Cardiac ventricle fibroblast (primary cell): Measurements from ENCODE around the gene DDX42. TPM values are rescaled to one million over a fixed set of nuclear protein-coding genes. Genes with fewer than 3 reads are reported as not detected.

Experiments
- total RNA-seq: library from RNA; depleted of rRNA; stranded (reverse); fragments of >200 nt; gene quantifications from 2 replicates; pipeline ENCODE4 v1.2.3, GENCODE V29; 2015

DDX42 gene
- total RNA-seq, result 45.7 and 60.6 TPM in 2 replicates

GRCh38 chr17:63774141-63774968 lies at the start of gene DDX42:
TSS of gene DDX42 (plus strand) at chr17:63774170. CDS start at chr17:63787050, 12,880 bp downstream.

GRCh38 chr17:63741408-63742173 lies 32.4 kb upstream of the DDX42 start, which contains the start of gene STRADA:
TSS of gene STRADA (minus strand) at chr17:63741799. CDS start at chr17:63728369, 13,430 bp downstream.

GRCh38 chr17:63773272-63774140 lies 464 bp upstream of the DDX42 start, which contains the start of gene CCDC47:
TSS of gene CCDC47 (minus strand) at chr17:63773597. CDS start at chr17:63766175, 7,422 bp downstream.

GRCh38 chr17:63827002-63827800 lies 53.2 kb downstream of the DDX42 start, which contains the start of the genes FTSJ3 and PSMC5:
TSS of gene FTSJ3 (minus strand) at chr17:63827663. CDS start at chr17:63826902, 761 bp downstream.
TSS of gene PSMC5 (plus strand) at chr17:63827431. CDS start at chr17:63827491, 60 bp downstream.

GRCh38 chr17:63842540-63843386 lies 68.8 kb downstream of the DDX42 start, which contains the start of gene SMARCD2:
TSS of gene SMARCD2 (minus strand) at chr17:63842685. CDS start at chr17:63842674, 11 bp downstream.

Other genes with a start within 250 kb of the DDX42 start
- 23.2 and 24.5 TPM in 2 replicates for gene DCAF7, start 223.7 kb upstream of the DDX42 start, total RNA-seq
- gene TACO1, start 173.3 kb upstream of the DDX42 start, total RNA-seq, result 10.7 and 13.4 TPM in 2 replicates
- 17.0 and 25.6 TPM in 2 replicates for gene MAP3K3, start 151.8 kb upstream of the DDX42 start, total RNA-seq
- gene LIMD2, start 74.0 kb upstream of the DDX42 start, total RNA-seq, result 20.4 and 23.7 TPM in 2 replicates
- 12.0 and 14.9 TPM in 2 replicates for gene STRADA, start 32.4 kb upstream of the DDX42 start, total RNA-seq
- gene CCDC47, start 573 bp upstream of the DDX42 start, total RNA-seq, result 52.9 and 72.8 TPM in 2 replicates
- 80.7 and 81.3 TPM in 2 replicates for gene PSMC5, start 53.3 kb downstream of the DDX42 start, total RNA-seq
- 28.4 and 29.6 TPM in 2 replicates for gene FTSJ3, start 53.5 kb downstream of the DDX42 start, total RNA-seq
- gene SMARCD2, start 68.5 kb downstream of the DDX42 start, total RNA-seq, result 166 and 206 TPM in 2 replicates
- gene CSH2, start 99.5 kb downstream of the DDX42 start, total RNA-seq, result not detected in 2 replicates
- not detected in 2 replicates for gene GH2, start 107.8 kb downstream of the DDX42 start, total RNA-seq
- gene CSH1, start 122.4 kb downstream of the DDX42 start, total RNA-seq, result not detected in 2 replicates
- not detected in 2 replicates for gene CSHL1, start 137.1 kb downstream of the DDX42 start, total RNA-seq
- not detected in 2 replicates for gene GH1, start 144.7 kb downstream of the DDX42 start, total RNA-seq
- 0.31 and 1.0 TPM in 2 replicates for gene CD79B, start 158.2 kb downstream of the DDX42 start, total RNA-seq
- not detected in 2 replicates for gene SCN4A, start 198.7 kb downstream of the DDX42 start, total RNA-seq
- gene PRR29, start 224.2 kb downstream of the DDX42 start, total RNA-seq, result 0.49 and 0.69 TPM in 2 replicates
- 12.2 and 17.6 TPM in 2 replicates for gene ICAM2, start 246.5 kb downstream of the DDX42 start, total RNA-seq